Measurements from ENCODE around the gene ACOX1.

Gene ACOX1

DNA sequence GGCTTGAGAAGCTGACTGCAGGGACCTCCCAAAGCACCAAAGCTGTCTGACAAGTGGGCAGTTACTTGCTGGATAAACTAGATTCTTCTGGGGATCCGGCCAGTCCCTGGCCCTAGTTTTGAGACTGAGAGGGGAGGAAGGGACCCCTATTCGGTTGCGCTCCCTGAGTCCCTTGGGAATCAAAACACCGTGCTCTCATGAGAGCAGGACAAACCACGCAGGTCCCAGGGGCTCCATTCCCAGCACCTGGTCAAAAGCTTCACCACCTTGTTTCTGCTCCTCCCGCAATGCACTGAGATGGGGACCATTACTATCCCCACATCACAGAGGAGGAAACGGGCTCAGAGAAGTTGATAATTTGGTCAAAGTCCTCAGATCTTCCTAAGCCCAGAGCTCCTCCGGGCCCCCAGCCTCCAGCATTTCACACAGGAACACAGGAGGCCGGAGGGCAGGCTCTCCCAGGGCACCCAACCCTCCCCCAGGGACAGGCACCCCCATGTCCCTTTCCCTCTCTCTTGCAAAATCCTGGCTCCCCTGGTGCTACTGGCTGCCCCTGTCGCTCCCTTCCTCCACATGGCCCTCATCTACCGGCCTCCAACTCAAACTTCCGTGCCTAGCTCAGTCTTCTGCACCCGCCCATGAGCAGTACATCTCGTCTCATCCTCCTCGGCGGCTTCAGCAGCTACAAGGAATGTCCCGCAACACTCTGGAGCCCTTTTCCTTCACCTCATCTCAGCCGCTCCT lies 85.5 kb downstream of the ACOX1 start:
- Mint-ChIP-seq H3K9me3 (no peaks in the 10 kb centered on the region), H3K4me3 (no peak overlapping the region), H3K27ac (ENCODE audit: low read depth) (peak overlapping the region; percentile 73), H3K36me3 (ENCODE audit: insufficient read depth) (peaks cover 8% of the 10 kb centered on the region), H3K27me3 (no peaks in the 10 kb centered on the region), H3K4me1 (peaks cover 34% of the 10 kb centered on the region)
- DNase-seq (ENCODE audit: low spot score in 2 of 2) (no peak), ATAC-seq (replicated peaks; ENCODE audit: extremely low read depth, poor library complexity, severe bottlenecking) (no peak)

DNA sequence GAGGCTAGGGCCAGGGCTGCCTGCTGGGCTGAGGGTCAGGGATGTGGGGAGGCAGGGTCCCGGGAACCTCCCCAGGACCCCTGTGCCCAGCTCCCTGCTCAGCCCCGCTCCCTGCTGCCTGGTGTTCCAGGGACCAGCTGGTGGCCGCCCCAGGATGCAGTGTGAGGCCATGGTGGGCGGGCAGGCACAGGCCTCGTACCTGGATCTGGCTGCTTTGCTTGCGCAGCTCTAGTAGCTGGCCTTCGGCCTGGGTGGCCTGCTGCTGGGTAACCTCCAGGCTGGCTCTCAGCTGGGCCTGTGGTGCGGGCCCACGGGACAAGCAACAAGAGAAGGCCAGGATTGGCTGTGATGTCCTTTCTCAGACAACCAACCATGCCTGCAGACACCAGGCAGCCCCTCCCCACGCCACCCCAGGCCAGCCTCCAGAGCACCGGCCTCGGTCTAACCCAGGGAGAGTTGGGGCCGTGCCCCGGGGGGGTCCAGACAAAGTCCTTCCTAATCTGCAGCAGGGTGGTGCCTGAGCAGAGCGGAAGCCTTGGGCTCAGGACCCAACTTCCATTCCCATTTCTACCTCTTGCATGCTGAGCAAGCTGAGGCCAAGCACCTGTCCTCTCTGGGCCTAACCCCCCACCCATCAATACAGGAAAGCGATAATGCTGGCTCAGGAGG lies 86.3 kb downstream of the ACOX1 start:
- ATAC-seq (replicated peaks; ENCODE audit: extremely low read depth, poor library complexity, severe bottlenecking) (no peak), DNase-seq (ENCODE audit: low spot score in 2 of 2) (no peak)
- peaks cover 8% of the 10 kb centered on the region for H3K36me3 Mint-ChIP-seq (ENCODE audit: insufficient read depth)
- H3K9me3 Mint-ChIP-seq: no peaks in the 10 kb centered on the region
- no peaks in the 10 kb centered on the region for H3K27me3 Mint-ChIP-seq
- H3K4me3 Mint-ChIP-seq: no peak overlapping the region
- H3K27ac Mint-ChIP-seq (ENCODE audit: low read depth): no peak overlapping the region
- peaks cover 33% of the 10 kb centered on the region for H3K4me1 Mint-ChIP-seq

DNA sequence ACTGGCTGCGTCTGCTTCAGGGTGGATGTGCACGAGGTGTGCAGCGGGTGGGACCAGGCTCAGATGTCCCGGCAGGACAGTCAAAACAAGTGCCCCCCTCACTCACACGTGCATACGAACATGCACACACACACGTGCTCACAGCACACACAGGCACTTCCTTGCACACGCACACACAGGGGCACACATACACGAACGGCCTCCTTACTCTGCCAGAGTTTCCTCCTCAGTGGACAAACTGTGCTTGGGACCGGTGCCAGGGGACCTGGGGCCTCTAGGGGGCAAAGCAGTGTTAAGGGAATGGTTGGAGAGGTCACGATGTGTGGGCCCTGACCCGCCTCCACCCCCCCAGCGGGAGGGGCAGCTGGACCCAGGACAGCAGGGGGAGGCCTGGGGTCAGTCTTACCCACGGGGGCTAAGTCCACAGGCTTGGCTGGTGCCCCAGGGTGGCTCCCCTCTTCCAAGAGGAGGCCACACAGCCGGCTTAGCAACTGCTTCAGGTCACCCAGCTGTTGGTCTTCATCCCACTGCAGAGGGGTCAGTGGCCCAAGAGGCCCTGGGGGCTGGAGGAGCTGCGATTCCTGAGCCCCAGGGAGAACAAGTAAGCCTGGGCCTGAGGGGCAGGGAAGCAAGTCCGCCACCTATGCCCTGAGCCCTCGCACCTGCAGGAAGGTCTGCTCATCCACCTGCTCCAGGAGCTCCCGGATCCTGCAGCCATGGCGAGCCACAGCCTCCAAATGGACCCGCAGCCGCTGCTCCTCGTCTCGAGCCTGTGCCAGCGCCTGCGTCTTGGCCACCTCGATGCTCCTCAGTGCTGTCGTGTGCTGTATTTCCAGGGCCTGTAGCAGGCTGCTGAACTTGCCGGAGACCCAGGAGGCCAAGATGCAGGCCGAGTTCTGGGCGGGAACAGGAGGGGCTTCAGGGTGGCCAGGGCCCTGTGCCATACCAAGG lies 87.1 kb downstream of the ACOX1 start:
- Mint-ChIP-seq H3K27me3 (no peaks in the 10 kb centered on the region), H3K9me3 (no peaks in the 10 kb centered on the region), H3K36me3 (ENCODE audit: insufficient read depth) (peaks cover 10% of the 10 kb centered on the region), H3K27ac (ENCODE audit: low read depth) (no peak overlapping the region), H3K4me3 (no peak overlapping the region), H3K4me1 (peaks cover 28% of the 10 kb centered on the region)
- no peak for DNase-seq (ENCODE audit: low spot score in 2 of 2)
- no peak for ATAC-seq (replicated peaks; ENCODE audit: extremely low read depth, poor library complexity, severe bottlenecking)
